HG03354 (cell line): Measurements from ENCODE around the gene RASA3.
"Not testable (repeated sequence)": the region's sequence is repeated elsewhere in the genome, so short reads cannot be mapped to it uniquely, and the experiment has no call there.

Source experiments
- ATAC-seq: cut with Tn5 transposase; IDR thresholded peaks from one replicate; pipeline ENCODE4 v1.9.1; 2021; ENCODE audit warnings: mild to moderate bottlenecking; ENCODE audit not compliant: unreplicated experiment, poor library complexity, severe bottlenecking

The RASA3 gene

GRCh38 chr13:114117341-114117874 lies 15.0 kb downstream of the RASA3 start:
- ATAC-seq, result not testable (repeated sequence)

GRCh38 chr13:114116734-114117133 lies 15.7 kb downstream of the RASA3 start:
- no peak for ATAC-seq

- ATAC-seq, result peak; percentile 24
Observed at GRCh38 chr13:114115796-114116195, 16.6 kb downstream of the RASA3 start.

- peak; percentile 71 for ATAC-seq
Observed at GRCh38 chr13:114115191-114115671, 17.2 kb downstream of the RASA3 start.

- ATAC-seq, result not testable (repeated sequence)
Observed at GRCh38 chr13:114114666-114115065, 17.8 kb downstream of the RASA3 start.

- ATAC-seq, result no peak
Observed at GRCh38 chr13:114114006-114114640, 18.3 kb downstream of the RASA3 start.

GRCh38 chr13:114113395-114113794 lies 19.0 kb downstream of the RASA3 start:
- ATAC-seq, result not testable (repeated sequence)

GRCh38 chr13:114112826-114113322 lies 19.5 kb downstream of the RASA3 start:
- ATAC-seq, result no peak

GRCh38 chr13:114112231-114112825 lies 20.1 kb downstream of the RASA3 start:
- ATAC-seq, result no peak

- no peak for ATAC-seq
Observed at GRCh38 chr13:114111577-114111976, 20.8 kb downstream of the RASA3 start.

- not testable (repeated sequence) for ATAC-seq
Observed at GRCh38 chr13:114110830-114111189, 21.6 kb downstream of the RASA3 start.

- no peak for ATAC-seq
Observed at GRCh38 chr13:114110091-114110829, 22.2 kb downstream of the RASA3 start.

GRCh38 chr13:114109641-114110041 lies 22.8 kb downstream of the RASA3 start:
- ATAC-seq, result no peak

- no peak for ATAC-seq
Observed at GRCh38 chr13:114108894-114109293, 23.5 kb downstream of the RASA3 start.

- ATAC-seq, result no peak
Observed at GRCh38 chr13:114108141-114108761, 24.2 kb downstream of the RASA3 start.

GRCh38 chr13:114107686-114108081 lies 24.7 kb downstream of the RASA3 start:
- no peak for ATAC-seq

- ATAC-seq, result no peak
Observed at GRCh38 chr13:114106991-114107685, 25.3 kb downstream of the RASA3 start.

GRCh38 chr13:114106526-114106925 lies 25.9 kb downstream of the RASA3 start:
- no peak for ATAC-seq

- no peak for ATAC-seq
Observed at GRCh38 chr13:114105521-114106225, 26.8 kb downstream of the RASA3 start.
